ENCODE data around the gene TNIP2.

The TNIP2 gene

DNA sequence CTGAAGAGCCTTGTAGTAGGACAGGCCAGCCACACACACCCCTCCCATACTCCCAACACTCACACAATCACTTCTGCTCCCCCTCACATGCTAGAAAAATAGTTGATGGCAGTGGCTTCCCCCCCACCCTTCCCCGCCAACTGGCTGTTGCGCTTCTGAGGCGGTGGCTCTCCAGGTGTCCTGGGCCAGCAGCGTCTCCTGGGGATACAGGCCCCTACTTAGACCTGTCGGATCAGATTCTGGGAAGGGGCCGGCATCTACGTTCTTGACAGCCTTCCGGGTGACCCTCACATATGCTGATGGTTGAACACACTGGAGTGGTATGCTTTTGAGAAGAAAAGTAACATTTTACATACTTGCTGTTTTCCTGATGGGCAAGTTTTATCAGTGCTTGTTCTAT, 39.9 kb downstream of the TNIP2 start:
- no peak for DNase-seq

DNA sequence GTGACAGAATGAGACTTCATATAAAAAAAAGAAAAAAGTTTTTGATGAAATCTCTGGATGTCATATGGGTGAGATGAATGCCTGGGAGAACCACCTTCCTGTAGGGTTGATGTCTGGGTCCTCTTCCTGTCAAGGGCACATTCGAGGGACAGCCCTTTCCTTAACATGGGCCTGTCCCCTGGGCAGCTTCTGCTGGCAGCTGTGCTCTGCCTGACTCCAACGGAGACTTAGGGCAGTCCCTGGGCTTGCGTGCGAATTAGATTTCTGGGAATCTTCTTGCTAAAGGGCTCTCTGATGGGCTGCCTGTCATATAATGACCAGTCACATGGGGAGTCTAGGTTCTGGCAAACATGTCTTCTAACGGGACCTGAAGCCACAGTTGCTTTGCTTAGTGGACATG, 40.7 kb downstream of the TNIP2 start:
- no peak for DNase-seq

DNA sequence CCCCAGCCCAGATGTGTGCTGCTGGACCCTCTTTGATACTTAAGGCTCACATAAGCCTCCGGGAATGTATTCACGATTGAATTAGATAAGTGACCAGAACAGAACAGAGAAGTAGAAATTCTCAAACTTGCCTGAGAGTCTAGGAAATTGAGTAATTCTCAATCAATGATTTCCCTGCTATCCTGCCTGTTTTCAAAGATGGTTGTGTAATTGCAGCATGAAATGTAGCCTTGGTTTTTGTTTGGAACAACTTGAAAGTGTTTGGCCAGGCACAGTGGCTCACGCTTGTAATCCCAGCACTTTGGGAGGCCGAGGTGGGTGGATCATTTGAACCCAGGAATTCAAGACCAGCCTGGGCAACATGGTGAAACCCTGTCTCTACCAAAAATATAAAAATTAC, 41.2 kb downstream of the TNIP2 start:
- no peak for DNase-seq

DNA sequence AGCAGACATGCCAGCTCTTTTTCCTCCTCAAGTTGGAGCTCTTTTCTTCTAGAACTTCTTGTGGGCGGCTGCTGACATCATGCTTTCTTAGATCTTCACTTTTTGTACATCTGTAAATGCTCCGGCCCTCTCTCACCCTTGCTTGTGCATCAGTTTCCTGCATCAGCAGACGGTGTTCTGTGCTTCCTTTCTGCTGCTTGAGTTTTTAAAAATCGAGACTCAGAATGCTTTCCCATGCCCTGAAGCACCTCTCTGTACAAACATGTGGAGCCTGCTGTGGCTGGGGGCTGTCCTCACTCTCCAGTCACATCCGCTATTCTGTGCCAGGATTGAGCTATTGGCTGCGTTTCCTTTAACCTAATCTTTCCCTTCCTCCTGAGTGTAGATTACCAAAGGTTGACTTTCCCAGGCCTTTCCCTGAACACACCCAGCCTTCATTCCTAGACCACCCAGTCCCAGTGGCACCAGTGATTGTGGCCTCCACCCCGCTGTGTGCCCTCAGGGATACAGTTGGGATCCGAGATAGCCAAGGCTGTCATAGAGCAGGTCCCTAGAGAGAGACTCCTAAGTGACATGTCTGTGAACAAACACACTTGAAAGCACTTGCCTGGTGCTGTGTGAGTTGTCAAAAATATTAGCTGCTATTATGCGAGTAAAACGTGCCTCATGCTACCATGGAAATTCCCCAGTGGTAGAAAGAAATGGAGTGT, 41.9 kb downstream of the TNIP2 start:
- peak; percentile 5 for DNase-seq

DNA sequence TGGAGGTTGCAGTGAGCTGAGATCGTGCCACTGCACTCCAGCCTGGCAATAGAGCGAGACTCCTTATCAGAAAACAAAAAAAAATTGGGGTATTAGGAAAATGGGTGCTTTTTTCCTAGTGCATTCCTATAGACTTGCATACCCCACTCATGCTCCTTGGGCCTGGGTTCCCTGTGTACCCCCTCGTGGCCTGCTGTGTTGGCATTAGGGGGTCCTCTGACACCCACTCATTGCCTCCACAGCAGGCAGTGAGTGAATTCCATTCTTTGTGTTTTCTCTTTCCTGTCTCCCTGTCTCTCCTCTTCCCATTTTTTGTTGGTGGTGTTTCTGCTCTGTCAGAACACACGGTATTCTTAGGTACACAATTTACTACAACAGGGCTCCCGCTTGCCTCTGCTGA, 42.8 kb downstream of the TNIP2 start:
- no peak for DNase-seq

DNA sequence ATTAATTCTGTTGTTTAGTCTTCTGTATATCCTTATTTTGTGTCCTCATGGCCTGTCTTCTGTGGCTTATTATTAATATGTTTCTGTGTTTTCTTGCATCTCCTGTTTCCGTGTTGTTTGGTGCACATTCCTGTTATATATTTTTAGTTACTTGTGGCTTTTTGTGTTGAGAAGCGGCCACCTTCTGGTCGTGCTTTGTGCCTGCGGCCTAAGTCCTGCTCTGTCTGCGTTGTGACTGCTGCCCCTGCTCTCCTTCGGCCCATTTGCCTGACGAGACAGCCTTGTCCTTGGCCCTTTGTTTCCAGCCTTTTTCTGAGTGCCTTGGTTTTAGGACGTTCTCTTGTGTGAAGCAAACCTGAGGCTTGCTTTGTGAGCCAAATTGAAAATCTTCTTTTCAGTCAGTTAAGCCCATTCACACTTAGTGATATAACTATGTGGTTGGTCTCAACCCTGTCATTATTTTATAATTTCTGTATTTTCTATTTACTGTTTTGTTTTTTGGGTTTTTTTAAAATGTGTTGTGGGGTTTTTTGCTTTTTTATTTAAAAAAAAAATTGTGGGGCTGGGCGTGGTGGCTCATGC, 43.8 kb downstream of the TNIP2 start:
- peak; percentile 8 for DNase-seq

DNA sequence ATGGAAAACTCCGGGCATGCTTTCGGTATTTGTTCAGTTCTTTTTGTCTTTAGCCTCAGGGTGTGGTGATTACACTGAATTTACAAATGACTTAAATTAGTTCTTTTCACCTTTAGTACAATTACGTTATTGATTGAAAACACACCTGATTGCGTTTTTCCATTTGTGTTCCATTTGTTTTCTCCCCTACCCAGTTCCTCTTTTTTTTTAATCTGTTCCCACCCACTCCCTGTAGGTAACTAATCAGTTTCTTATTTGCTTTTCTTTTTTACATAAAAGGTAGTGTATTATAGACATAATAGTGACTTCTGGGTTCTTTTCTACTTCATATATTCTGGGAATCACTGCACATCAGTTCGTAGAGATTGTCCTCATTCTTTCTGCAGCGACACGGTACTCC, 53.4 kb downstream of the TNIP2 start:
- DNase-seq, result no peak

DNA sequence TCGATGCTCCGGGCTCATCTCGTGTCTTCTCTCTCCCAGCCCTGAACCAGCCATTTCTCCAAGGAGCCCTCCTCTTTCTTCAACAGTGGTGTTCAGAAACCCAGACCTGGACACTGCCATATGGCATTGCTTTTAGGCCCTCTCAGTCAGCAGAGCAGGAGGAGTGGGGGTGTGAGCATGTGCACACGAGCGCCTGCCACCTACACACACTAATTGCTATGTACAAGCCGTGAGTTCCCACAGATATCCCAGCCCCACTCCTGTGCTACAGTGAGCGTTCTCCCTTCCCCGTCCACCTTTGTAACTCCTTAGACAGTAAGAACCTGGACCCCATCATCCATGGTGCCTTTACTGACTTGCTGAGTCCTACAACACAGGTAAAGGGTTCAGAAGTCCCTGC, 53.8 kb downstream of the TNIP2 start:
- no peak for DNase-seq

DNA sequence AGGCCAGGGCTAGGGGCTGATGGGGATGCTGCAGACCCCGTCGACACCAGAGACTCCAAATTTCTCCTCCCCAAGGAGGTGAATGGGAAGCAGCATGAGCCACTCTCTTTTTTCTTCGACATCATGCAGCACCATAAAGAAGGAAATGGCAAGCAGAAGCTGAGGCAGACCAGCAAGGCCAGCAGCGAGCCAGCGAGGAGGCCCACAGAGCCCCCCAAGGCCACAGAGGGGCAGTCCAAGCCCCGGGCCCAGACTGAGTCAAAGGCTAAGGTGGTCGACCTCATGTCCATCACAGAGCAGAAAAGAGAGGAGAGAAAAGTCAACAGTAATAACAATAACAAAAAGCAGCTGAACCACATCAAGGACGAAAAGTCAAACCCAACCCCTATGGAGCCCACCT, 56.1 kb downstream of the TNIP2 start:
- DNase-seq, result no peak

DNA sequence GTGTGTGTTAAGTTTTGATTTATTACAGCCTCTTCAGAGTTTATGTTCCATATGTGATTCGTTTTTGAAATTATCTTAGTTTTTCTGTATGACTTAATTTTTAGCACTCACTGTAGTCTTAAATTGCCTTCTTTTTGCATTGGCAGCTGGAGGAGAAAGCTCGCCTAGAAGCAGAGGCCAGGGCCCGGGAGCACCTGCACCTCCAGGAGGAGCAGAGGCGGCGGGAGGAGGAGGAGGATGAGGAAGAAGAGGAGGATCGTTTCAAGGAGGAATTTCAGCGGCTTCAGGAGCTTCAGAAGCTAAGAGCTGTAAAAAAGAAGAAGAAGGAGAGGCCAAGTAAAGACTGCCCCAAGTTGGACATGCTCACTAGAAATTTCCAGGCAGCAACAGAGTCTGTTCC, 56.6 kb downstream of the TNIP2 start:
- no peak for DNase-seq

DNA sequence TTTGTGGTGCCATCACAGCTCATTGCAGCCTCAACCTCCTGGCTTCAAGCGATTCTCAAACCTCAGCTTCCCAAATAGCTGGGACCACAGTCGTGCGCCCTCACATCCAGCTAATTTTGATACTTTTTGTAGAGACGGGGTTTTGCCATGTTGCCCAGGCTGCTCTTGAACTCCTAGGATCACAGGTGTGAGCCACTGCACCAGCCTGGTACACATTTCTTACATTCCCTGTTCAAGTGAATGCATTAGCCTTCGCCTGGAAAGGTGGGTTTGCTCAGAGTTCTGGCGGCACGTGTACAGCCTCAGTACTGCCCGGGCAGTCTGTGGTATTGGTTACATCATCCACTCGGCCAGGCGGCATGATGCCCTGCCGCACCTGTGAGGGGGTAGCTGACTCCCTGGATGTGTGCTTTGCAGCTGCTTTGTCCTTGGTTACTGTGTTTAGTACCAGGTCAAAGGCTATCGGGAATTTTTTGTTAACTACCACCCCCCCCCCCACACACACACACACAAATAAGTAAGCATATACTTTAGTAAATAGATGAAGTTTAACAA, 57.1 kb downstream of the TNIP2 start:
- no peak for DNase-seq

DNA sequence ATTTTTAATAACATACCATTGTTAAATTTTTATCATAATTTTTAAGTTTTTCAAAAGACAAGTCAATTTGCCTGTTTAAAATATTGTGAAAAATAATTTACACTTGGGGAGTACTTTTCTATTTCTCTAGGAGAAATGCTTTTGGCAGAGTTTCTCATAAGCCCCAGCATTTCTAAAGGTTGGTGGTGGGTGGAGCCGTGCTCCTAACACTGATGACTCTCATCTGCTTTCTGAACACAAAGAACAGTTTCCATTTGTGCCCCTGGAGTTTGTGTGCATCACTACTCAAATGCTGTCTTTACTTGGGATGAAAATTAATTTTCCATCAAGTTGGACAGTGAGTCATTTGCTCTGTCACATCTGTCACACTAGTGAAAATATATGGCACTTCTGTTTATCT, 57.6 kb downstream of the TNIP2 start:
- DNase-seq, result no peak

DNA sequence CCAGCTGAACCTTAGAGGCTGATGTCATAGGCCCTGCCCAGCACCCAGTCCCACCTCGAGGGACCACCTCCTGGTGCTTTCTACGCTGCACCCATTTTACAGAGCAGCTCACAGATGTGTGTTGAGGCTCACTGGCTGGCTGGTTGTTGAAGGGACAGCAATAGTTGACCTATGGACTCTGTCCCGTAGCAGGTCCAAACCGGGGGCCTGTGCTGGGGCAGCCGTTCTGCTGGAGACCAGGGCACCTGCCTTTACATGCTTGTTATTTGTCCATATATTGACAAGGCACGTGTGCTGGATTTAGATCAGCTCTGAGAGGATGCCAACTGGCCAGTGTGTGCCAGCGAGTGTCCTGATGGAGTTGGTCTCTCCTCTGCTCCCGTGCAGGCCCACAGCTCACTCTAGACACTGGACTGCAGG, 58.1 kb downstream of the TNIP2 start:
- DNase-seq, result no peak

DNA sequence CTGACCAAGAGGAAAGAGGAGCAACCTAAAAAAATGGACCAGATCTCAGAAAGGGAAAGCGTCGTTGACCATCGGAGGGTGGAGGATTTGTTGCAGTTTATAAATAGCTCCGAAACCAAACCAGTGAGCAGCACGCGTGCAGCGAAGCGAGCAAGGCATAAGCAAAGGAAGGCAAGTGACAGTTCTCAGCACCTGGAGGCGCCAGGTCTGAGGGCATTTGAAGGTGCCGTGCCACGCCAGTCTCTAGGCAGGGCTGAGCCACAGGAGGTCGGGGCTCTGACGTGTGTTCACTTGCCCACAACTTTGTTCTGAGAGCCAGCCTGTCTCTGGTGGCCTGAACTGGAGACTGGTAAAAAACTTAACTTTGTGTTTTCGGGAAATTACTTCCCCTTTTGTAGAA, 59.7 kb downstream of the TNIP2 start:
- DNase-seq, result no peak

DNA sequence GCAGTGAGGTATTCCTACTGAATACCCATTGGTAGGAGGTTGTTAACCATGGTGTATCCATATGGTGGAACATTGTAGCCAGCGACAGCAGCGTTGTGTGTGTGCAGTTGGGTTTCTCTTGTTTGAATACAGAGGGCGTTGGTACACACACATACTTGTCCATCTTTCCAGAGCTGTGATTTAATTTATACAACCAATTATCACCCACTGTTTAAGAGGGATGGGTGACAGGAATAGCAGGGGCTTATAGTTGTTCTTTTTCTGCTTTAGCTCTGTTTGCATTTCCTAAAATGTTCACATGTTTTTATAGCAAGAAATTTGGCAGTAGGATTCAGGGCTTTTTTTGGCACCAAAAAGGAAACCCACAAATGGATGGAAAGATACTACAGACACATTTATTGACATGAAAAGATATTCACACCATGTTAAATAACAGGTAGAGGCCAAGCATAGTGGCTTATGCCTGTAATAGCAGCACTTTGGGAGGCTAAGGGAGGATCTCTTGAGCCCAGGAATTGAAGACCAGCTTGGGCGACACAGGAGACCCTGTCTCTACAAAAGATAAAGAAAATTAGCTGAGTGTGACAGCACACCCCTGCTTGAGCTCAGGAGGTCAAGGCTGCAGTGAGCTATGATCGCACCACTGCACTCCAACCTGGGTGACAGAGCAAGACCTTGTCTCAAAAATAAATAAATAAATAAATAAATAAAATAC, 60.6 kb downstream of the TNIP2 start:
- no peak for DNase-seq

DNA sequence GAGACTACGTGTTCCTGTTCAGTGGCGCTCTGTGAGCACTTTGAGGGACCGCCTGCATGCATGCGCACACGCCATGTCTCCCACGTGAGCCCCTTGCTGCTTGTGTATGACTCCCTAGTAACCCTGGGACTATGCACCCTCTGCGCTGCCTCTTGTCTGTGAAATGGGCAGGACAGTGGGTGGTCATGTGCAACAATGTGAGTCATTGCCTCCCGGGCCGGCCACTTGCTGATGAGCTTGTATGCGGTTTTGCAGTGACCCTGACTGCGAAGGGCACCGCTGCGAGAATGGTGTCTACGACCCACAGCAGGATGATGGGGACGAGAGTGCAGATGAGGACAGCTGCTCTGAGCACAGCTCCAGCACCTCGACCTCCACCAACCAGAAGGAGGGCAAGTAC, 61.4 kb downstream of the TNIP2 start:
- no peak for DNase-seq

DNA sequence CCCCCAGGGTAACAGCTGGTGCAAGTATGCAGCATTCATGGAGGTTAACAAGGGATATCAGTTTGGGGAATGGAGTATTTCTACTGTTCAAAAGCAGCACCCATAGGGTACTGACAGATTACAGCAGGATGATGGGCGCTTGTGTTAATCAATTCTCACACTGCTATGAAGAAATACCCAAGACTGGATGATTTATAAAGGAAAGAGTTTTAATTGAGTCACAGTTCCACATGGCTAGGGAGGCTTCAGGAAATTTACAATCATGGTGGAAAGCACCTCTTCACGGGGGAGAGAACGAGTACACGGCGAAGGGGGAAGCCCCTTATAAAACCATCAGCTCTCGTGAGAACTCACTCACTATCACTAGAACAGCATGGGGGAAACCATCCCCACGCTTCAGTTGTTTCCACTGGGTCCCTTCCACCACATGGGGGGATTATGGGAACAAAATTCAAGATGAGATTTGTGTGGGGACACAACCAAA, 64.1 kb downstream of the TNIP2 start:
- no peak for DNase-seq

Data from fibroblast of skin of back (primary cell).